ENCODE data around the gene CCDC60.
A peak's percentile ranks its signal among the peaks of the same experiment; 100 is the strongest.

Gene CCDC60

DNA sequence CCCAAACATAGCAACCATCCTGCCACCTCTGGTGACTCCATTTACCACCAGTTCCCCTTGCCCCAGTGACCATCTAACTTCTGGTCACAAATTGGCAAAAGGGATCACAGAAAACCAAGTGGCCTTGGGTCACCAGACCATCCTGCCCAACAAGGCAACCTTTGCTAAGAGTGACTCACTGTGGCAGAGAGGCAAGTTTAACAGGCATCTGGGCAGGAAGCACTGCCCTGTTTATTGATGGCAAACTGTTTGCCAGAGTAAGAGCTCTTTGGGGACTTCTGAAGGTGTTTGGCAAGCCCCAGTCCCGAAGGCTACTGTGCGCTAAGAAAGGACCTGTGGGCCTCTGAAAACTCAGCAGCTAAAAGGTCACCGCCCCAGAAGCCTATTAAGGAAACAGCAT, 230.9 kb downstream of the CCDC60 start:
- TF ChIP-seq ZNF114 (tag by site-specific recombination; IDR thresholded peaks at IDR 0.05) (no peak), ZNF514 (tag by site-specific recombination; IDR thresholded peaks at IDR 0.05) (no peak), ZSCAN5A (tag by site-specific recombination; IDR thresholded peaks at IDR 0.05) (no peak), ZNF571 (tag by site-specific recombination; IDR thresholded peaks at IDR 0.05) (no peak)
- ChIA-PET POLR2A (no interaction called here), CTCF (interaction anchor here (0.6 kb wide), 1 partner anchor 77 kb away, joined by 3 read pairs; no protein-coding TSS in a partner anchor)
- no peak overlapping the region for H3K27ac ChIP-seq (ENCODE audit: extremely low read depth, low read depth, low read length)
- H3K9me3 ChIP-seq (ENCODE audit: control insufficient read depth, insufficient read depth, low read depth, low read length) = no peaks in the 10 kb centered on the region
- no peak overlapping the region for H3K4me3 ChIP-seq (ENCODE audit: low read depth, low read length)
- no peaks in the 10 kb centered on the region for H3K36me3 ChIP-seq (ENCODE audit: control insufficient read depth in 2 of 2, insufficient read depth in 1 of 2, low read length in 2 of 2)
- H3K4me1 ChIP-seq (ENCODE audit: control insufficient read depth, insufficient read depth, low read length) = no peaks in the 10 kb centered on the region

DNA sequence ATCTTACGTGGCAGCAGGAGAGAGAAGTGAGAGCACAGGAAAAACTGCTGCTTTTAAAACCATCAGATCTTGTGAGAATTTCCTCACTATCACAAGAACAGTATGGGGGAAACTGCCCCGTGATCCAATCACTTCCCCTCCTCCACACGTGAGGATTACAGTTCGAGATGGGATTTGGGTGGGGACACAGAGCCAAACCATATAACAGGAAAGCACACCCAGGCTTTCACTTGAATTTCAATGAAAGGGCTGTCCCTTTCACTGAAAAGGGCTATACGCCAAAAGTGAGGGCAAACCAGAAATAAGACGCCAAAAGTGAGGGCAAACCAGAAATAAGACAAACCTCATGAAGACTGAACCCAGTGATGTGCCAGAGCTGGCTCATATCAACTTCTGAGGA, 236.2 kb downstream of the CCDC60 start:
- H3K4me1 ChIP-seq (ENCODE audit: control insufficient read depth, insufficient read depth, low read length) = no peaks in the 10 kb centered on the region
- no peak for TF ChIP-seq ZNF324 (tag by site-specific recombination; IDR thresholded peaks at IDR 0.05)
- TF ChIP-seq YY1 (tag by site-specific recombination; IDR thresholded peaks at IDR 0.05) = no peak
- TF ChIP-seq PRDM1 (tag by site-specific recombination; IDR thresholded peaks at IDR 0.05) = peak; percentile 64
- no peaks in the 10 kb centered on the region for H3K36me3 ChIP-seq (ENCODE audit: control insufficient read depth in 2 of 2, insufficient read depth in 1 of 2, low read length in 2 of 2)
- CTCF ChIA-PET = interaction anchor here (0.5 kb wide), 1 partner anchor 73 kb away, joined by 11 read pairs; no protein-coding TSS in a partner anchor
- no peak overlapping the region for H3K27ac ChIP-seq (ENCODE audit: extremely low read depth, low read depth, low read length)
- no peak overlapping the region for H3K4me3 ChIP-seq (ENCODE audit: low read depth, low read length)
- POLR2A ChIA-PET = no interaction called here
- no peaks in the 10 kb centered on the region for H3K9me3 ChIP-seq (ENCODE audit: control insufficient read depth, insufficient read depth, low read depth, low read length)

DNA sequence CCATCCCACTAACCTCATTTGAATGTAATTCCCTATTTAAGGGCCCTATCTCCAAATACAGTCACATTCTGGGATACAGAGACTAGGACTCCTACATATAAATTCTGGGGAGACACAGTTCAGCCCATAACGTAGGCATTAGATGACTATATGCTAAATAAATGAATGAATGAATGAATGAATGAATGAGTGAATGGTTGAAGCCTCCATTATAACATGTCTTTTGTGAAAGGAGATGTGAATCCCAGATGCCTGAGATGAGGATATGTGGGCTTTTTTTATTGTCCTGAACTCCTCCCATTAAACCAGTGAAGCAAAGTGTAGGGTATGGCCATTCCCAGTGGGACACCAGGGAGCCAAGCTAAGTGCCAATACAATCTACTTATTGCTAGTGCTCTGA, 238.6 kb downstream of the CCDC60 start:
- no peak overlapping the region for H3K27ac ChIP-seq (ENCODE audit: extremely low read depth, low read depth, low read length)
- TF ChIP-seq ZNF585B (tag by site-specific recombination; IDR thresholded peaks at IDR 0.05) (no peak), ZNF513 (tag by site-specific recombination; IDR thresholded peaks at IDR 0.05) (no peak), ZNF785 (tag by site-specific recombination; IDR thresholded peaks at IDR 0.05) (no peak), IKZF3 (tag by site-specific recombination; IDR thresholded peaks at IDR 0.05) (no peak), ZNF677 (tag by site-specific recombination; IDR thresholded peaks at IDR 0.05) (no peak), SP7 (tag by site-specific recombination; IDR thresholded peaks at IDR 0.05) (no peak)
- no peaks in the 10 kb centered on the region for H3K36me3 ChIP-seq (ENCODE audit: control insufficient read depth in 2 of 2, insufficient read depth in 1 of 2, low read length in 2 of 2)
- H3K4me1 ChIP-seq (ENCODE audit: control insufficient read depth, insufficient read depth, low read length) = no peaks in the 10 kb centered on the region
- CTCF ChIA-PET = no interaction called here
- POLR2A ChIA-PET = no interaction called here
- H3K9me3 ChIP-seq (ENCODE audit: control insufficient read depth, insufficient read depth, low read depth, low read length) = no peaks in the 10 kb centered on the region
- H3K4me3 ChIP-seq (ENCODE audit: low read depth, low read length) = no peak overlapping the region

DNA sequence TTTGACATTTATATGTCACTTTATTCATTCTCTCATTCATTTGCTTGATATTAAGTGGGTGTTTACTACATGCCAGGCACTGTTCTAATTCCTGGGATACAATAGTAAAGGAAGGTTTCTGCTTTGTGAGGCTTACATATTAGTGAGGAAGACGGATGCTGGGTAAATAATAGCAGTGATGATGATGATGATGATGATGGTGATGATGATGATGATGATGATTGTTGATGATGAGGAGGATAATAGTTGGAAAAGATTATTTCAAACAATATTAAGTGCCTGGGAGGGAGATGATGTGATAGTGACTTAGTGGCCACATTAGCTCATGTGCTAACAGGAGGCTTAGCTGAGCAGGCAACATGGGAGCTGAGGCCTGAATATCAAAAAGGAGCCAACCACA, 239.7 kb downstream of the CCDC60 start:
- no peaks in the 10 kb centered on the region for H3K4me1 ChIP-seq (ENCODE audit: control insufficient read depth, insufficient read depth, low read length)
- H3K27ac ChIP-seq (ENCODE audit: extremely low read depth, low read depth, low read length) = no peak overlapping the region
- H3K9me3 ChIP-seq (ENCODE audit: control insufficient read depth, insufficient read depth, low read depth, low read length) = no peaks in the 10 kb centered on the region
- CTCF ChIA-PET = no interaction called here
- POLR2A ChIA-PET = interaction anchor here (0.7 kb wide), 1 partner anchor 23 kb away, joined by 4 read pairs; no protein-coding TSS in a partner anchor
- H3K36me3 ChIP-seq (ENCODE audit: control insufficient read depth in 2 of 2, insufficient read depth in 1 of 2, low read length in 2 of 2) = no peaks in the 10 kb centered on the region
- no peak overlapping the region for H3K4me3 ChIP-seq (ENCODE audit: low read depth, low read length)
- TF ChIP-seq ZNF513 (tag by site-specific recombination; IDR thresholded peaks at IDR 0.05) = peak; percentile 91
- TF ChIP-seq, protein P1, sequence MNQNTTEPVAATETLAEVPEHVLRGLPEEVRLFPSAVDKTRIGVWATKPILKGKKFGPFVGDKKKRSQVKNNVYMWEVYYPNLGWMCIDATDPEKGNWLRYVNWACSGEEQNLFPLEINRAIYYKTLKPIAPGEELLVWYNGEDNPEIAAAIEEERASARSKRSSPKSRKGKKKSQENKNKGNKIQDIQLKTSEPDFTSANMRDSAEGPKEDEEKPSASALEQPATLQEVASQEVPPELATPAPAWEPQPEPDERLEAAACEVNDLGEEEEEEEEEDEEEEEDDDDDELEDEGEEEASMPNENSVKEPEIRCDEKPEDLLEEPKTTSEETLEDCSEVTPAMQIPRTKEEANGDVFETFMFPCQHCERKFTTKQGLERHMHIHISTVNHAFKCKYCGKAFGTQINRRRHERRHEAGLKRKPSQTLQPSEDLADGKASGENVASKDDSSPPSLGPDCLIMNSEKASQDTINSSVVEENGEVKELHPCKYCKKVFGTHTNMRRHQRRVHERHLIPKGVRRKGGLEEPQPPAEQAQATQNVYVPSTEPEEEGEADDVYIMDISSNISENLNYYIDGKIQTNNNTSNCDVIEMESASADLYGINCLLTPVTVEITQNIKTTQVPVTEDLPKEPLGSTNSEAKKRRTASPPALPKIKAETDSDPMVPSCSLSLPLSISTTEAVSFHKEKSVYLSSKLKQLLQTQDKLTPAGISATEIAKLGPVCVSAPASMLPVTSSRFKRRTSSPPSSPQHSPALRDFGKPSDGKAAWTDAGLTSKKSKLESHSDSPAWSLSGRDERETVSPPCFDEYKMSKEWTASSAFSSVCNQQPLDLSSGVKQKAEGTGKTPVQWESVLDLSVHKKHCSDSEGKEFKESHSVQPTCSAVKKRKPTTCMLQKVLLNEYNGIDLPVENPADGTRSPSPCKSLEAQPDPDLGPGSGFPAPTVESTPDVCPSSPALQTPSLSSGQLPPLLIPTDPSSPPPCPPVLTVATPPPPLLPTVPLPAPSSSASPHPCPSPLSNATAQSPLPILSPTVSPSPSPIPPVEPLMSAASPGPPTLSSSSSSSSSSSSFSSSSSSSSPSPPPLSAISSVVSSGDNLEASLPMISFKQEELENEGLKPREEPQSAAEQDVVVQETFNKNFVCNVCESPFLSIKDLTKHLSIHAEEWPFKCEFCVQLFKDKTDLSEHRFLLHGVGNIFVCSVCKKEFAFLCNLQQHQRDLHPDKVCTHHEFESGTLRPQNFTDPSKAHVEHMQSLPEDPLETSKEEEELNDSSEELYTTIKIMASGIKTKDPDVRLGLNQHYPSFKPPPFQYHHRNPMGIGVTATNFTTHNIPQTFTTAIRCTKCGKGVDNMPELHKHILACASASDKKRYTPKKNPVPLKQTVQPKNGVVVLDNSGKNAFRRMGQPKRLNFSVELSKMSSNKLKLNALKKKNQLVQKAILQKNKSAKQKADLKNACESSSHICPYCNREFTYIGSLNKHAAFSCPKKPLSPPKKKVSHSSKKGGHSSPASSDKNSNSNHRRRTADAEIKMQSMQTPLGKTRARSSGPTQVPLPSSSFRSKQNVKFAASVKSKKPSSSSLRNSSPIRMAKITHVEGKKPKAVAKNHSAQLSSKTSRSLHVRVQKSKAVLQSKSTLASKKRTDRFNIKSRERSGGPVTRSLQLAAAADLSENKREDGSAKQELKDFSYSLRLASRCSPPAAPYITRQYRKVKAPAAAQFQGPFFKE (tag by site-specific recombination; IDR thresholded peaks at IDR 0.05; ENCODE audit: borderline replicate concordance) = no peak
- TF ChIP-seq ZNF626 (tag by site-specific recombination; IDR thresholded peaks at IDR 0.05) = no peak

Data from HEK293 (cell line).